Measurements from ENCODE around the gene HCAR3.

Gene HCAR3

DNA sequence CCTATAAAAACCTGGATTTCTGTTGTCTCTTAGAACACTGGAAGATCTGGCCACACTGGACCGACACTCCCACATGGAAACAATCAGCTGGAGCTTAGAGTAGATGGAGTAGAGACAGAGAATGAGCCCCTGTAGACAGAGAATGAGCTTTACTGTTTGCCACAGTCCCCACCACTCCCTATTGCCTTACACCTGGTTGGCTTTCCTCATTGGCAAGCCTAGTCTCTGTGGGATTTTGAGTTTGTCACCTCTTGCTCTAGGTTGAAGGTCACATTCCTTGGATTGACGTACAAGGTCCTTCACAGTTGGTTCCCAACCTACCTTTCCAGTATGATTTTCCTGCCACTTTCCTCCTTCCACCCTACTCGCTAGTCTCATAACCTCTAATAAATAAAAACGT, 16.0 kb upstream of the HCAR3 start:
- H3K4me3 ChIP-seq (replicated peaks; ENCODE audit: low read depth, low read length) = no peak overlapping the region
- DNase-seq (ENCODE audit: extremely low read depth, insufficient read length) = no peak
- TF ChIP-seq, protein P1, sequence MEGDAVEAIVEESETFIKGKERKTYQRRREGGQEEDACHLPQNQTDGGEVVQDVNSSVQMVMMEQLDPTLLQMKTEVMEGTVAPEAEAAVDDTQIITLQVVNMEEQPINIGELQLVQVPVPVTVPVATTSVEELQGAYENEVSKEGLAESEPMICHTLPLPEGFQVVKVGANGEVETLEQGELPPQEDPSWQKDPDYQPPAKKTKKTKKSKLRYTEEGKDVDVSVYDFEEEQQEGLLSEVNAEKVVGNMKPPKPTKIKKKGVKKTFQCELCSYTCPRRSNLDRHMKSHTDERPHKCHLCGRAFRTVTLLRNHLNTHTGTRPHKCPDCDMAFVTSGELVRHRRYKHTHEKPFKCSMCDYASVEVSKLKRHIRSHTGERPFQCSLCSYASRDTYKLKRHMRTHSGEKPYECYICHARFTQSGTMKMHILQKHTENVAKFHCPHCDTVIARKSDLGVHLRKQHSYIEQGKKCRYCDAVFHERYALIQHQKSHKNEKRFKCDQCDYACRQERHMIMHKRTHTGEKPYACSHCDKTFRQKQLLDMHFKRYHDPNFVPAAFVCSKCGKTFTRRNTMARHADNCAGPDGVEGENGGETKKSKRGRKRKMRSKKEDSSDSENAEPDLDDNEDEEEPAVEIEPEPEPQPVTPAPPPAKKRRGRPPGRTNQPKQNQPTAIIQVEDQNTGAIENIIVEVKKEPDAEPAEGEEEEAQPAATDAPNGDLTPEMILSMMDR (IDR thresholded peaks at IDR 0.05; ENCODE audit: insufficient read depth, low read length, poor library complexity, severe bottlenecking) = no peak
- no peaks in the 10 kb centered on the region for H3K36me3 ChIP-seq (ENCODE audit: control insufficient read depth, insufficient read depth, low read length)
- H3K27me3 ChIP-seq (replicated peaks; ENCODE audit: control insufficient read depth, insufficient read depth, low read length) = no peaks in the 10 kb centered on the region

GRCh38 chr12:122732170-122732569, 15.6 kb upstream of the HCAR3 start:
- H3K27me3 ChIP-seq (replicated peaks; ENCODE audit: control insufficient read depth, insufficient read depth, low read length) = no peaks in the 10 kb centered on the region
- TF ChIP-seq, protein P1 (IDR thresholded peaks at IDR 0.05; ENCODE audit: insufficient read depth, low read length, poor library complexity, severe bottlenecking) = no peak
- H3K4me3 ChIP-seq (replicated peaks; ENCODE audit: low read depth, low read length) = no peak overlapping the region
- H3K36me3 ChIP-seq (ENCODE audit: control insufficient read depth, insufficient read depth, low read length) = no peaks in the 10 kb centered on the region
- no peak for DNase-seq (ENCODE audit: extremely low read depth, insufficient read length)

DNA sequence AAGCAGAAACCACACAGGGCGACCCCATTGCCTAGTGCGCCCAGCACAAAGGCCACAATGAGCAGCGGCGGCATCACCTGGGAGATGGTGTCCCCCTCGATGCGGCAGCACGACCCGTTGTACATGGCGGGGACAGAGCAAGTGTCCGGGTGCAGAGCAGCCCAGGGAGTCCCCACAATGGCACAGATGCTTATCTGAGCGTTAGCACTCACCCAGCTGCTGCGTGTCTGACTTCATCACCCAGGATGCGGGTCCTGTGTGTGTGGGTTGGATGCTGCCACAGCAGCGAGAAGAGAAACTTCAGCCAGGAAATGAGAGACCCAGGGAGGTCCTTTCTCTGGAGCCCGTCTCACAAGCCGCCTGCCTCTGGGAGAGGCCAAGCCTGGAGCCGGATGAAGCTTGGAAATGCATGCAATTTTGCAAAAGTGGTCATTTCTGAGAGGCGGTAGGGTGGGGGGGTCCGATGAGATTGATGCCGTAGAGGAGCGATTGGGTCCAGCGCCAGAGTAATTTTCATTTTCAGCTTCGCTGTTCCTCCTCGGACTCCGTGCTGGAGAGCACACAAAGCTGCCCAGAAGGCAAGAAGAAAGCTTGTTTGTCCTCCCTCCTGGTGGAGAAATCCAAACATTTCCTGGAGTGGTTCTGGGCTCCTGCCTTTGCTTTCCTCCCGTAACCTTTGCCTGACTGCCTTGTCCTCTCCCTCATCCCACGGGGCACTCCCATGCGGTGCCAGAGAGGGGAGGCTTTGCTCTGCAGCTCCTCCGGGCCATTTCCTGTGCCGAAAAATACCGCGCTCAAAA, 13.8 kb upstream of the HCAR3 start, which contains the start of gene HCAR1:
Gene HCAR1, minus strand, starts transcription at position 630 of the 800 bp plus-strand sequence. Its CDS starts 505 bp downstream, at position 125.
- TF ChIP-seq, protein P1 (IDR thresholded peaks at IDR 0.05; ENCODE audit: insufficient read depth, low read length, poor library complexity, severe bottlenecking) = no peak
- H3K4me3 ChIP-seq (replicated peaks; ENCODE audit: low read depth, low read length) = no peak within 1 kb of the TSS

GRCh38 chr12:122729583-122730214, 13.1 kb upstream of the HCAR3 start:
- no peak for DNase-seq (ENCODE audit: extremely low read depth, insufficient read length)
- TF ChIP-seq, protein P1 (IDR thresholded peaks at IDR 0.05; ENCODE audit: insufficient read depth, low read length, poor library complexity, severe bottlenecking) = no peak
- no peak overlapping the region for H3K4me3 ChIP-seq (replicated peaks; ENCODE audit: low read depth, low read length)
- no peaks in the 10 kb centered on the region for H3K36me3 ChIP-seq (ENCODE audit: control insufficient read depth, insufficient read depth, low read length)
- H3K27me3 ChIP-seq (replicated peaks; ENCODE audit: control insufficient read depth, insufficient read depth, low read length) = no peaks in the 10 kb centered on the region

More for the DNA sequence above, 13.8 kb upstream of the HCAR3 start, which contains the start of gene HCAR1:
- H3K27me3 ChIP-seq (replicated peaks; ENCODE audit: control insufficient read depth, insufficient read depth, low read length) = no peaks in the 10 kb centered on the region
- DNase-seq (ENCODE audit: extremely low read depth, insufficient read length) = no peak
- H3K36me3 ChIP-seq (ENCODE audit: control insufficient read depth, insufficient read depth, low read length) = no peaks in the 10 kb centered on the region

DNA sequence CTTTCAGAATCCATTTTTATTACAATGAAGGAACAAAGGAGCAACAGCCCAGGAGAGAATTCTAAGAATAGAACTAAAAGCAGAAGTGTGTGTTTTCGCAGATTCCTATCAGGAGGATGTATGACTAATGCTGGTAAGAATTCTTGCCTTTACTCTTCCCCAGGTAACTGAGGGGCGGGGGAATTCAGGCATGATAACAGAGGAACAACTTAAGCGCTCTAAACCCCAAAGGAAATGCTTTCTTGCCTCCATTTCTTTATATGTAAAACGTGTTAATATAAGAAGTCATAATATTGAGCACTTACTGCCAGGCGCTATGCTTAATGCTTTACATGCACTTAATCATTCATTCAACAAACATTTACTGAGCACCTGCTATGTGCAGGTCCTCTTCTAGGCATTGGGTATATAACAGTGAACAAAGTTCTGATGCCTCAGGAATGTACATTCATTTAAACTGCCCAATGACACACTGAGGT, 9.5 kb upstream of the HCAR3 start:
- Histone ChIP-seq H3K36me3 (ENCODE audit: control insufficient read depth, insufficient read depth, low read length) (no peaks in the 10 kb centered on the region), H3K27me3 (replicated peaks; ENCODE audit: control insufficient read depth, insufficient read depth, low read length) (no peaks in the 10 kb centered on the region), H3K4me3 (replicated peaks; ENCODE audit: low read depth, low read length) (no peak overlapping the region)
- TF ChIP-seq, protein P1 (IDR thresholded peaks at IDR 0.05; ENCODE audit: insufficient read depth, low read length, poor library complexity, severe bottlenecking) = no peak
- peak; percentile 50 for DNase-seq (ENCODE audit: extremely low read depth, insufficient read length)
